Brain microvascular endothelial cell (primary cell): ENCODE results near the gene HOMER2.

Source experiments
- DNase-seq: peaks from one replicate; pipeline ENCODE4 v3.0.0-alpha.2; 2020
- H3K27ac ChIP-seq: fragments of 250-450 bp; sonication (Bioruptor Pico); 2 replicates; pipeline ENCODE4 v1.5.1; 2020; ENCODE audit warnings: mild to moderate bottlenecking, moderate library complexity
- H3K27me3 ChIP-seq: fragments of 250-450 bp; sonication (Bioruptor Pico); replicated peaks from 2 replicates; pipeline ENCODE4 v1.5.1; 2020; ENCODE audit warnings: mild to moderate bottlenecking
- H3K36me3 ChIP-seq: fragments of 250-450 bp; sonication (Bioruptor Pico); replicated peaks from 2 replicates; pipeline ENCODE4 v1.5.1; 2020; ENCODE audit warnings: mild to moderate bottlenecking
- H3K4me3 ChIP-seq: 2 replicates; pipeline ENCODE4 v1.5.1; 2011; ENCODE audit warnings: low read depth, mild to moderate bottlenecking, control low read depth, low read length, moderate library complexity
- CTCF ChIP-seq: IDR thresholded peaks from 2 replicates; pipeline ENCODE4 v1.5.1; 2011; ENCODE audit warnings: low read depth, mild to moderate bottlenecking, moderate library complexity, low read length, control low read depth, inconsistent platforms; ENCODE audit errors: missing control alignments
- in situ Hi-C: cut with HindIII; loops from 2 replicates; pipeline ENCODE4 v1.10.0; 2017; ENCODE audit warnings: low sequenced_read_pairs, low pct_ligation_motif_present

HOMER2 gene

GRCh38 chr15:82950746-82951370, 1.7 kb downstream of the HOMER2 start:
- no peak for DNase-seq
- H3K27me3 ChIP-seq, result peaks cover 7% of the 10 kb centered on the region
- in situ Hi-C loops, result no loop called here

GRCh38 chr15:82950295-82950694, 2.2 kb downstream of the HOMER2 start:
- no peak for DNase-seq
- no peak overlapping the region for H3K4me3 ChIP-seq
- no peaks in the 10 kb centered on the region for H3K36me3 ChIP-seq
- peaks cover 7% of the 10 kb centered on the region for H3K27me3 ChIP-seq
- in situ Hi-C loops, result no loop called here
- no peak for TF ChIP-seq CTCF
- no peak overlapping the region for H3K27ac ChIP-seq

More at GRCh38 chr15:82950746-82951370, 1.7 kb downstream of the HOMER2 start:
- no peaks in the 10 kb centered on the region for H3K36me3 ChIP-seq
- H3K27ac ChIP-seq, result no peak overlapping the region
- H3K4me3 ChIP-seq, result no peak overlapping the region
- TF ChIP-seq CTCF, result no peak

GRCh38 chr15:82946155-82946701, 6.3 kb downstream of the HOMER2 start:
- Histone ChIP-seq H3K36me3 (no peaks in the 10 kb centered on the region), H3K4me3 (no peak overlapping the region), H3K27me3 (peaks cover 2% of the 10 kb centered on the region), H3K27ac (no peak overlapping the region)
- in situ Hi-C loops, result no loop called here
- no peak for DNase-seq
- no peak for TF ChIP-seq CTCF

- Histone ChIP-seq H3K4me3 (no peak overlapping the region), H3K27me3 (peaks cover 2% of the 10 kb centered on the region), H3K27ac (no peak overlapping the region), H3K36me3 (no peaks in the 10 kb centered on the region)
- in situ Hi-C loops, result no loop called here
- no peak for DNase-seq
- TF ChIP-seq CTCF, result no peak
Observed at GRCh38 chr15:82945326-82945725, 7.2 kb downstream of the HOMER2 start.

- in situ Hi-C loops, result no loop called here
- Histone ChIP-seq H3K4me3 (no peak overlapping the region), H3K27ac (no peak overlapping the region), H3K27me3 (peaks cover 1% of the 10 kb centered on the region), H3K36me3 (no peaks in the 10 kb centered on the region)
- no peak for TF ChIP-seq CTCF
- DNase-seq, result no peak
Observed at GRCh38 chr15:82944821-82945220, 7.7 kb downstream of the HOMER2 start.

- in situ Hi-C loops, result no loop called here
- no peaks in the 10 kb centered on the region for H3K36me3 ChIP-seq
- no peak for DNase-seq
- TF ChIP-seq CTCF, result no peak
- no peak overlapping the region for H3K4me3 ChIP-seq
- no peaks in the 10 kb centered on the region for H3K27me3 ChIP-seq
- H3K27ac ChIP-seq, result no peak overlapping the region
Observed at GRCh38 chr15:82944056-82944455, 8.5 kb downstream of the HOMER2 start.
